HG03571 (cell line): ENCODE results near the gene GPR65.
"Not testable (repeated sequence)": the region's sequence is repeated elsewhere in the genome, so short reads cannot be mapped to it uniquely, and the experiment has no call there.

Experiments
- ATAC-seq: cut with Tn5 transposase; IDR thresholded peaks from one replicate; pipeline ENCODE4 v1.9.1; 2021; ENCODE audit not compliant: unreplicated experiment

Gene GPR65

GRCh38 chr14:88003425-88003824, 1.5 kb upstream of the GPR65 start:
- ATAC-seq = no peak

GRCh38 chr14:88004506-88005036, 364 bp upstream of the GPR65 start:
- no peak for ATAC-seq

GRCh38 chr14:88005978-88006851, 1.3 kb downstream of the GPR65 start:
- peak; percentile 87 for ATAC-seq

GRCh38 chr14:88007608-88008007, 2.7 kb downstream of the GPR65 start:
- no peak for ATAC-seq

GRCh38 chr14:88008039-88008742, 3.3 kb downstream of the GPR65 start:
- no peak for ATAC-seq

- ATAC-seq = no peak
These were observed 4.6 kb downstream of the GPR65 start for GRCh38 chr14:88009486-88009885.

GRCh38 chr14:88010331-88010730, 5.4 kb downstream of the GPR65 start:
- no peak for ATAC-seq

GRCh38 chr14:88012495-88012894, 7.6 kb downstream of the GPR65 start:
- no peak for ATAC-seq

GRCh38 chr14:88013750-88014349, 8.9 kb downstream of the GPR65 start:
- peak; percentile 94 for ATAC-seq

DNA sequence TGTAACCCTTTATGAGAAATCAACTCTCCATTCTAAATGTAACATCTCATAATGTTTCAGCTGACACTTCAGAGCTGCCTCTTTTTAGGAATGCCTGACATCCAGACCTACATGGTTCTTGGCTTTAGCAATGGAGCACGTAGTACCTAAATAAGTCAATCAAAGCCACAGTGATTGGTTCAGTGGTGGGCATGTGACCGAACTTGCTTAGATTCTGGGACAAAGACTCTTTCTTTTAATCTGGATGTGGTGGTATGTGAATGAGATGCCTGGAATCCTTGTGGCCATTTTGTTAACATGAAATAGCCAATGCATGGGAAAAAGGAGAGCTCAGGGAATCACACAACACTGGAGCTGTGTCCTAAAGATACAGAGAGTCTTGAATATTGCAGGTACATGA, 11.8 kb downstream of the GPR65 start:
- no peak for ATAC-seq

DNA sequence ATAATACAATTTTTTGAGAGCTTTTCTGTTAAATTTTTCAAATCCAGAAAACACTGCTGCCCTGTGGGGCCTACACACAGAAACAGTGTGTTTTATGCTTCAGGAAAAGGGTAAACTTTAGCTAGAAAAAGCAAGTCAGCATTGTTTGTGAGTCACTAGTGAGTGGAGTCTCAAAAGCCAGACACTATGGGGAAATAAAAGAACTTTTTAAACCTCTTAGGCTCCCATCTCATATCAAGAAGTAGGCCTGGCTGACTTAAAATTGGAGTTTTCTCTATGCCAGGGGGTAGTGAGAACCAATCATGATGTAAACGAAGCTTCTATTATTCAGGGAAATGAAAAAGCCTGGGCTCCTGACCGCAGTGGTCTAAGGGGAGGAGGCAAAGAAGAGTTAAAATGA, 12.6 kb downstream of the GPR65 start:
- ATAC-seq = no peak

GRCh38 chr14:88023658-88024187, 18.8 kb downstream of the GPR65 start:
- no peak for ATAC-seq

DNA sequence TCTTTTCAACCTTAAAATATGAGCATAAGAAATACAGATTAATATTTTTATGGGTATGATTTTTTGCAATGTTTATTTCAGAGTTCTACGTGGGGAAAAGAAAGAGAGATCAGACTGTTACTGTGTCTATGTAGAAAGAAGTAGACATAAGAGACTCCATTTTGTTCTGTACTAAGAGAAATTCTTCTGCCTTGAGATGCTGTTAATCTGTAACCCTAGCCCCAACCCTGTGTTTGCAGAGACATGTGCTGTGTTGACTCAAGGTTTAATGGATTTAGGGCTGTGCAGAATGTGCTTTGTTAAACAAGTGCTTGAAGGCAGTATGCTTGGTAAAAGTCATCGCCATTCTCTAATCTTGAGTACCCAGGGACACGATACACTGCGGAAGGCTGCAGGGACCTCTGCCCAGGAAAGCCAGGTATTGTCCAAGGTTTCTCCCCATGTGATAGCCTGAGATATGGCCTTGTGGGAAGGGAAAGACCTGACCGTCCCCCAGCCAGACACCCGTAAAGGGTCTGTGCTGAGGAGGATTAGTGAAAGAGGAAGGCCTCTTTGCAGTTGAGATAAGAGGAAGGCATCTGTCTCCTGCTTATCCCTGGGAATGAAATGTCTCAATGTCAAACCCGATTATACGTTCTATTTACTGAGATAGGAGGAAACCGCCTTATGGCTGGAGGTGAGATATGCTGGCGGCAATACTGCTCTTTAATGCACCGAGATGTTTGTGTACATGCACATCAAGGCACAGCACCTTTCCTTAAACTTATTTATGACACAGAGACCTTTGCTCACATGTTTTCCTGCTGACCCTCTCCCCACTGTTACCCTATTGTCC, 19.5 kb downstream of the GPR65 start:
- not testable (repeated sequence) for ATAC-seq

DNA sequence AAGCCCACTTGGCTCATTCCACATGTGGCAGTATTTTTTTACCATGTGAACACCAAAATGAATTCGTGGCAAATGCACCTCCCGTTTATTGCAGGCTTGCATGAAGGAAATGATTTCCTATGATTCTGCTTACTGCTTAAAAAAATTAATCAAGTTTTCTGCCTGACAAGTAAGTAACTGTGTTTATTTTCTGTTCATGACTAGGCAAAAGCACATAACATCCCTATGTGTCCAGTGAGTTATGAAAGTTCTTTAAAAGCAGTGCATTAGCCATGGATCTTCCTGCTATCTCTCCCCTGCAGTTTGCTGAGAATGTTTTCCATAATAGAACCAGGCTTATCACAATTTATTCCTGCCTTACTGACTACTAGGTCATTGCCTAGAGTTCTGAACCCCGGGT, 20.4 kb downstream of the GPR65 start:
- no peak for ATAC-seq

- ATAC-seq = no peak
These were observed 22.0 kb downstream of the GPR65 start for GRCh38 chr14:88026890-88027289.

- no peak for ATAC-seq
These were observed 24.6 kb downstream of the GPR65 start for GRCh38 chr14:88029500-88029899.

DNA sequence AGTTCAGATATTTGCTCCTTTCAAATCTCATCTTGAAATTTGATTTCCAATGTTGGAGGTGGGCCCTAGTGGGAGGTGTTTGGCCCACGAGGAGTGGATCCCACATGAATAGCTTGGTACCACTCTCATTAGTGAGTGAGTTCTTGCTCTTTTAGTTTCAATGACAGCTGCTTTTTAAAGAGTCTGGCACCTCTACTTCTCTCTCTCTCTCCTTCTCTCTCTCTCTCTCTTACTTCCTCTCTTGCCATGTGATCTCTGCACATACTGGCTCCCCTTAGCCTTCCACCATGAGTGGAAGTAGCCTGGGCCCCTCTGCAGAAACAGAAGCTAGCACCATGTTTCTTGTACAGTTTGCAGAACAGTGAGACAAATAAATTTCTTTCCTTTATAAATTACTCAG, 25.1 kb downstream of the GPR65 start:
- ATAC-seq = no peak

GRCh38 chr14:88030892-88031291, 26.0 kb downstream of the GPR65 start:
- ATAC-seq = no peak

GRCh38 chr14:88032373-88032772, 27.4 kb downstream of the GPR65 start:
- ATAC-seq = no peak

DNA sequence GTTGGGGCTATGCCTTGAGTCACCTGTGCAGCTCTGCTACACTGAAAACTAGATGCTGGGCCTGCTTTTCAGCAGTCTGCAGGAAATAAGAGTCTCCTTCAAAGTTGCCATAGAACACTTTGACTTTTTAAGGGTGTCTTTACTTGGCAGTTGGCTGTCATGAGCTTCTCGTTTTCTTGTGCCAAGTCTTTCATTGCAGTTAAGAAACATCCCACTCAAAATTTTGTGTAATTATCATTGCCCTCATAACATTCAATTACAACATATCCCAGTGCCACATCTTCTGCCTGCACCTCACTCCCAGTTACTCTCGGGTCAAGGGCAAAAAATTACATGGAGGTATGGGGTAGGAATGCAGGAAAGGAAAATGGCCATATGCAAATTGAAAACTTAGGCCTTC, 29.1 kb downstream of the GPR65 start:
- ATAC-seq = no peak

- ATAC-seq = no peak
These were observed 31.5 kb downstream of the GPR65 start for GRCh38 chr14:88036422-88036821.
